ENCODE measurements around the gene TMEM225.
A peak's percentile ranks its signal among the peaks of the same experiment; 100 is the strongest.

Gene TMEM225

GRCh38 chr11:123852321-123852720, 33.1 kb downstream of the TMEM225 start:
- TF ChIP-seq CTCF (conservative IDR thresholded peaks at IDR 0.05; ENCODE audit: low read depth), result no peak
- no peak for DNase-seq (ENCODE audit: low spot score)
- CTCF ChIA-PET, result interaction anchor here (0.5 kb wide), 1 partner anchor 989 kb away, joined by 3 read pairs; no protein-coding TSS in a partner anchor
- POLR2A ChIA-PET (ENCODE audit: low non-redundant PET), result no interaction called here
- no peak overlapping the region for H3K27ac ChIP-seq

GRCh38 chr11:123851110-123851509, 34.4 kb downstream of the TMEM225 start:
- POLR2A ChIA-PET (ENCODE audit: low non-redundant PET), result no interaction called here
- no peak overlapping the region for H3K27ac ChIP-seq
- no peak for DNase-seq (ENCODE audit: low spot score)
- TF ChIP-seq CTCF (conservative IDR thresholded peaks at IDR 0.05; ENCODE audit: low read depth), result no peak
- CTCF ChIA-PET, result interaction anchor here (0.6 kb wide), 1 partner anchor 100 kb away, joined by 6 read pairs; no protein-coding TSS in a partner anchor

- no peak for DNase-seq (ENCODE audit: low spot score)
- ChIA-PET CTCF (no interaction called here), POLR2A (ENCODE audit: low non-redundant PET) (no interaction called here)
- H3K27ac ChIP-seq, result no peak overlapping the region
- TF ChIP-seq CTCF (conservative IDR thresholded peaks at IDR 0.05; ENCODE audit: low read depth), result no peak
Measured at GRCh38 chr11:123841174-123841573, 44.3 kb downstream of the TMEM225 start.

- no peak for TF ChIP-seq CTCF (conservative IDR thresholded peaks at IDR 0.05; ENCODE audit: low read depth)
- POLR2A ChIA-PET (ENCODE audit: low non-redundant PET), result no interaction called here
- CTCF ChIA-PET, result no interaction called here
- DNase-seq (ENCODE audit: low spot score), result no peak
- H3K27ac ChIP-seq, result no peak overlapping the region
Measured at GRCh38 chr11:123839131-123839530, 46.3 kb downstream of the TMEM225 start.

GRCh38 chr11:123838659-123839058, 46.8 kb downstream of the TMEM225 start:
- no peak overlapping the region for H3K27ac ChIP-seq
- DNase-seq (ENCODE audit: low spot score), result peak; percentile 12
- ChIA-PET POLR2A (ENCODE audit: low non-redundant PET) (no interaction called here), CTCF (no interaction called here)
- no peak for TF ChIP-seq CTCF (conservative IDR thresholded peaks at IDR 0.05; ENCODE audit: low read depth)

- CTCF ChIA-PET, result no interaction called here
- H3K27ac ChIP-seq, result no peak overlapping the region
- DNase-seq (ENCODE audit: low spot score), result no peak
- no peak for TF ChIP-seq CTCF (conservative IDR thresholded peaks at IDR 0.05; ENCODE audit: low read depth)
- POLR2A ChIA-PET (ENCODE audit: low non-redundant PET), result no interaction called here
Measured at GRCh38 chr11:123838199-123838598, 47.3 kb downstream of the TMEM225 start.

- H3K27ac ChIP-seq, result no peak overlapping the region
- ChIA-PET POLR2A (ENCODE audit: low non-redundant PET) (no interaction called here), CTCF (interaction anchor here (0.6 to 0.7 kb wide), 3 partner anchors 13 to 774 kb away, joined by 3 to 6 read pairs (median 3); no protein-coding TSS in a partner anchor)
- no peak for TF ChIP-seq CTCF (conservative IDR thresholded peaks at IDR 0.05; ENCODE audit: low read depth)
- DNase-seq (ENCODE audit: low spot score), result peak; percentile 12
Measured at GRCh38 chr11:123833095-123833494, 52.4 kb downstream of the TMEM225 start.
